Activated T-helper 2 cell treated with anti-CD3 and anti-CD28 coated beads, Interferon-gamma antibody, Interleukin-2, Interleukin-4, amounts not matched to agents 10 μg/mL and 5 μg/mL and 100 μg/mL, durations not matched to agents 14 hours and 24 hours and 36 hours (primary cell): Measurements from ENCODE around the gene SORL1. TPM values are rescaled to one million over a fixed set of nuclear protein-coding genes. Genes with fewer than 3 reads are reported as not detected.

ENCODE experiments used
- DNase-seq: peaks from one replicate; pipeline ENCODE4 v3.0.0; 2021; ENCODE audit warnings: low spot score
- H3K27ac Mint-ChIP-seq: one replicate; pipeline ENCODE4 v1.8.0; 2021; ENCODE audit warnings: mixed read lengths
- H3K27me3 Mint-ChIP-seq: one replicate; pipeline ENCODE4 v1.8.0; 2021; ENCODE audit warnings: low read depth, mixed read lengths
- H3K36me3 Mint-ChIP-seq: one replicate; pipeline ENCODE4 v1.8.0; 2021; ENCODE audit warnings: low read depth, mixed read lengths
- H3K4me1 Mint-ChIP-seq: one replicate; pipeline ENCODE4 v1.8.0; 2021; ENCODE audit warnings: low read depth, mixed read lengths
- H3K4me3 Mint-ChIP-seq: one replicate; pipeline ENCODE4 v1.8.0; 2021; ENCODE audit warnings: low read depth, mild to moderate bottlenecking, moderate library complexity, mixed read lengths
- H3K9me3 Mint-ChIP-seq: one replicate; pipeline ENCODE4 v1.8.0; 2021; ENCODE audit warnings: mixed read lengths
- intact Hi-C: fragments of 100-400 bp; cut with micrococcal nuclease; formaldehyde crosslinking; loops from one replicate; pipeline ENCODE4 v1.15.1; 2023
- total RNA-seq: library from RNA; stranded (reverse); gene quantifications from 2 replicates; pipeline ENCODE4 v1.2.3, GENCODE V29; 2022

Gene SORL1
- total RNA-seq, 1 donor from 2014 or later, result 20.2 TPM

- intact Hi-C loops, result loop anchor here (1.0 to 2.0 kb wide), 2 partner anchors 28 to 33 kb away; no protein-coding TSS in a partner anchor
- peaks cover 74% of the 10 kb centered on the region for H3K4me1 Mint-ChIP-seq
- peak overlapping the region; percentile 75 for H3K27ac Mint-ChIP-seq
- H3K27me3 Mint-ChIP-seq, result no peaks in the 10 kb centered on the region
- no peaks in the 10 kb centered on the region for H3K36me3 Mint-ChIP-seq
- H3K9me3 Mint-ChIP-seq, result no peaks in the 10 kb centered on the region
- peak overlapping the region; percentile 40 for H3K4me3 Mint-ChIP-seq
- no peak for DNase-seq
Measured at GRCh38 chr11:121449123-121449522, 3.0 kb upstream of the SORL1 start.

GRCh38 chr11:121449626-121450025 lies 2.5 kb upstream of the SORL1 start:
- Mint-ChIP-seq H3K27me3 (no peaks in the 10 kb centered on the region), H3K4me3 (no peak overlapping the region), H3K36me3 (peaks cover 4% of the 10 kb centered on the region), H3K9me3 (no peaks in the 10 kb centered on the region), H3K4me1 (peaks cover 76% of the 10 kb centered on the region), H3K27ac (peak overlapping the region; percentile 75)
- DNase-seq, result no peak
- intact Hi-C loops, result loop anchor here (1.0 to 5.0 kb wide), 6 partner anchors 29 to 157 kb away; partner anchors contain the start of gene SC5D

GRCh38 chr11:121450401-121450800 lies 1.7 kb upstream of the SORL1 start:
- no peak for DNase-seq
- no peaks in the 10 kb centered on the region for H3K27me3 Mint-ChIP-seq
- no peaks in the 10 kb centered on the region for H3K9me3 Mint-ChIP-seq
- H3K4me1 Mint-ChIP-seq, result peaks cover 78% of the 10 kb centered on the region
- peaks cover 9% of the 10 kb centered on the region for H3K36me3 Mint-ChIP-seq
- peak overlapping the region; percentile 75 for H3K27ac Mint-ChIP-seq
- intact Hi-C loops, result loop anchor here (2.0 to 5.0 kb wide), 4 partner anchors 92 to 158 kb away; partner anchors contain the start of gene SC5D
- H3K4me3 Mint-ChIP-seq, result peak overlapping the region; percentile 66

GRCh38 chr11:121451178-121451985 lies 732 bp upstream of the SORL1 start:
- intact Hi-C loops, result loop anchor here (2.0 to 5.0 kb wide), 4 partner anchors 91 to 159 kb away; partner anchors contain the start of gene SC5D
- Mint-ChIP-seq H3K4me3 (peak overlapping the region; percentile 66), H3K27me3 (no peaks in the 10 kb centered on the region), H3K9me3 (no peaks in the 10 kb centered on the region), H3K4me1 (peaks cover 75% of the 10 kb centered on the region), H3K36me3 (peaks cover 13% of the 10 kb centered on the region), H3K27ac (peak overlapping the region; percentile 59)
- DNase-seq, result no peak

- no peaks in the 10 kb centered on the region for H3K27me3 Mint-ChIP-seq
- peak within 1 kb of the TSS; percentile 91 for H3K27ac Mint-ChIP-seq
- H3K4me3 Mint-ChIP-seq, result peak within 1 kb of the TSS; percentile 90
- intact Hi-C loops, result loop anchor here (1.0 to 5.0 kb wide), 3 partner anchors 12 to 125 kb away; no protein-coding TSS in a partner anchor
- peaks cover 17% of the 10 kb centered on the region for H3K36me3 Mint-ChIP-seq
- DNase-seq, result peak; percentile 33
- peaks cover 75% of the 10 kb centered on the region for H3K4me1 Mint-ChIP-seq
- no peaks in the 10 kb centered on the region for H3K9me3 Mint-ChIP-seq
Measured at GRCh38 chr11:121452609-121453150, 566 bp downstream of the SORL1 start, which contains the start of gene SORL1-AS1. Gene SORL1-AS1, minus strand, starts transcription at chr11:121452967.

GRCh38 chr11:121453589-121454299 lies 1.6 kb downstream of the SORL1 start:
- H3K4me3 Mint-ChIP-seq, result peak overlapping the region; percentile 90
- H3K36me3 Mint-ChIP-seq, result peaks cover 27% of the 10 kb centered on the region
- intact Hi-C loops, result loop anchor here (5.0 kb wide), 2 partner anchors 89 to 126 kb away; no protein-coding TSS in a partner anchor
- DNase-seq, result no peak
- H3K4me1 Mint-ChIP-seq, result peaks cover 71% of the 10 kb centered on the region
- peak overlapping the region; percentile 61 for H3K27ac Mint-ChIP-seq
- H3K27me3 Mint-ChIP-seq, result no peaks in the 10 kb centered on the region
- no peaks in the 10 kb centered on the region for H3K9me3 Mint-ChIP-seq

- Mint-ChIP-seq H3K27ac (peak overlapping the region; percentile 6), H3K36me3 (peaks cover 31% of the 10 kb centered on the region), H3K4me1 (peaks cover 71% of the 10 kb centered on the region), H3K4me3 (peak overlapping the region; percentile 5), H3K27me3 (no peaks in the 10 kb centered on the region), H3K9me3 (no peaks in the 10 kb centered on the region)
- DNase-seq, result no peak
- intact Hi-C loops, result no loop called here
Measured at GRCh38 chr11:121455115-121455514, 3.0 kb downstream of the SORL1 start.

- H3K9me3 Mint-ChIP-seq, result no peaks in the 10 kb centered on the region
- intact Hi-C loops, result no loop called here
- H3K36me3 Mint-ChIP-seq, result peaks cover 32% of the 10 kb centered on the region
- no peak overlapping the region for H3K4me3 Mint-ChIP-seq
- peaks cover 66% of the 10 kb centered on the region for H3K4me1 Mint-ChIP-seq
- no peak for DNase-seq
- peak overlapping the region; percentile 47 for H3K27ac Mint-ChIP-seq
- H3K27me3 Mint-ChIP-seq, result no peaks in the 10 kb centered on the region
Measured at GRCh38 chr11:121456151-121456550, 4.0 kb downstream of the SORL1 start.

DNA sequence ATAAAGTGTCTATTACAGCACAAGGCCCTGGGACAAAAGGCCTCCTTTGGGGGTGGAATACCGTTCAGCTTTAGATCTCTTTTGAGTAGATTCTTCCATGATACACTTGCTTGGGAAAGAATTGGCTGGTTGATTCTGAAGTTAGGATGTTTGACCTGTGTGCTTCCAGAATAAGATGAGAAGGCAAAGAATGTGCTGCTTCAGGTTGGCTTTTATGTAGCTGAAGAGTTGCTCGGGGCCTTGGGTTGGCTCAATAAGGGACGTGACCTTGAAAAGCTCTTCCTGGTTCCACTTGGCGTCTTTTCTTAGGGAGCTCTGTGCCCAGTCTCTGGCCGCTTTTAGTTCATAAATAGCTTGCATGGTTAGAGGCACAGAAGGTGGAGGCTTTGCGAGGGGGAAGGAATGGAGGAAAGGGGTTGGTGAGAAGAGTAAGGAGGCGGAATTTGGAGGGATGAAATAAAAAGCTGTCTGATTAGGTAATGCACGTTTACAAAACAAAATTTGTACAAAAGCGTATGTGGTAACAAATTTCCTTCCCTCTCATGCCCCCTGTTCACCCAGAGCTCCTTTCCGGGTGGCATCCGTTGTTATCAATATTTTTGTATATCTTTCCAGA lies 4.8 kb downstream of the SORL1 start:
- Mint-ChIP-seq H3K9me3 (no peaks in the 10 kb centered on the region), H3K36me3 (peaks cover 36% of the 10 kb centered on the region), H3K4me1 (peaks cover 68% of the 10 kb centered on the region), H3K27me3 (no peaks in the 10 kb centered on the region), H3K4me3 (no peak overlapping the region), H3K27ac (no peak overlapping the region)
- no peak for DNase-seq
- intact Hi-C loops, result no loop called here

- no peak overlapping the region for H3K27ac Mint-ChIP-seq
- no peak overlapping the region for H3K4me3 Mint-ChIP-seq
- no peaks in the 10 kb centered on the region for H3K27me3 Mint-ChIP-seq
- peaks cover 40% of the 10 kb centered on the region for H3K36me3 Mint-ChIP-seq
- intact Hi-C loops, result no loop called here
- DNase-seq, result no peak
- peaks cover 76% of the 10 kb centered on the region for H3K4me1 Mint-ChIP-seq
- no peaks in the 10 kb centered on the region for H3K9me3 Mint-ChIP-seq
Measured at GRCh38 chr11:121458551-121458950, 6.4 kb downstream of the SORL1 start.

- no peak for DNase-seq
- intact Hi-C loops, result loop anchor here (5.0 to 10.0 kb wide), 2 partner anchors 123 to 1605 kb away; partner anchors contain the start of gene HSPA8
- Mint-ChIP-seq H3K36me3 (peaks cover 36% of the 10 kb centered on the region), H3K27ac (peak overlapping the region; percentile 11), H3K27me3 (no peaks in the 10 kb centered on the region), H3K9me3 (no peaks in the 10 kb centered on the region), H3K4me1 (peaks cover 78% of the 10 kb centered on the region), H3K4me3 (no peak overlapping the region)
Measured at GRCh38 chr11:121459413-121460017, 7.4 kb downstream of the SORL1 start.
